Stomach (tissue), 4 donors: ENCODE data around the gene MBP.

Experiments used
- POLR2A ChIP-seq, 4 donors: fragments of 450-650 bp; IDR thresholded peaks; one replicate each; pipeline ENCODE4 v1.6.1; 2016; ENCODE audit warnings: antibody characterized with exemption in 4 of 4, control low read depth in 2 of 4, mild to moderate bottlenecking in 1 of 4, moderate library complexity in 1 of 4
- POLR2AphosphoS5 ChIP-seq, 3 donors: sonication (generic); formaldehyde crosslinking; IDR thresholded peaks; one replicate each; pipeline ENCODE4 v1.6.1; 2016; ENCODE audit warnings: antibody characterized with exemption in 3 of 3

GRCh38 chr18:77055429-77056300 is 76.9 kb downstream of the MBP start:
- TF ChIP-seq POLR2A (IDR thresholded peaks at IDR 0.05) (no peak), POLR2AphosphoS5 (IDR thresholded peaks at IDR 0.05) (no peak)
